Fibroblast of pulmonary artery (primary cell): ENCODE measurements around the gene FCHO2.

ENCODE experiments used
- DNase-seq: peaks from one replicate; pipeline ENCODE4 v3.0.0-alpha.2; 2010; ENCODE audit warnings: low read depth
- H3K4me3 ChIP-seq: replicated peaks from 2 replicates; pipeline ENCODE4 v1.5.1; 2011; ENCODE audit warnings: low read depth, mild to moderate bottlenecking, control low read depth, low read length, moderate library complexity
- CTCF ChIP-seq: IDR thresholded peaks from 2 replicates; pipeline ENCODE4 v1.5.1; 2011; ENCODE audit warnings: mild to moderate bottlenecking, control low read depth, low read length, inconsistent platforms; ENCODE audit errors: missing control alignments

FCHO2 gene

GRCh38 chr5:73122875-73123810 lies 167.3 kb downstream of the FCHO2 start:
- no peak for TF ChIP-seq CTCF
- H3K4me3 ChIP-seq: no peak overlapping the region
- peak; percentile 87 for DNase-seq

- H3K4me3 ChIP-seq: no peak overlapping the region
- DNase-seq: no peak
- no peak for TF ChIP-seq CTCF
Measured at GRCh38 chr5:73125289-73125688, 169.4 kb downstream of the FCHO2 start.

DNA sequence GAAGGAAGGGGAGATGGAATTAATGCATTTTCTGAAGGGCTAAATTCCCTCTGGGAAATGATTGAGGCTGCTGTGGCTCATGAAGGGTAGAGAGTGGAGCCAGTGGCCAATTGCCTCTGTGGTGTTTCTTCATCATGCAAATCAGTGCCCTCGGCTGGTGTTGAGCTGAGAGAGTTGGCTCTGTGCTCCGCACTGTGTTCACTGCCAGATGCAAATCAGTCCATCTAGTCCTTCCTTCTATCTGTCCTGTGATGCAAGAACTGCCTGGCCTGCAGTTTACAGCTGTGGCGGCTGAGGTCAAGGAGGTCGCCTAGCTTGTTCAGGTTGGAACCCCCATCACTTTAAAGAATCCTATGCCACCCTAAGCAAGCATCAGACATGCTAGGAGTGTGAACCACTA lies 170.5 kb downstream of the FCHO2 start:
- no peak for DNase-seq
- H3K4me3 ChIP-seq: no peak overlapping the region
- TF ChIP-seq CTCF: no peak

DNA sequence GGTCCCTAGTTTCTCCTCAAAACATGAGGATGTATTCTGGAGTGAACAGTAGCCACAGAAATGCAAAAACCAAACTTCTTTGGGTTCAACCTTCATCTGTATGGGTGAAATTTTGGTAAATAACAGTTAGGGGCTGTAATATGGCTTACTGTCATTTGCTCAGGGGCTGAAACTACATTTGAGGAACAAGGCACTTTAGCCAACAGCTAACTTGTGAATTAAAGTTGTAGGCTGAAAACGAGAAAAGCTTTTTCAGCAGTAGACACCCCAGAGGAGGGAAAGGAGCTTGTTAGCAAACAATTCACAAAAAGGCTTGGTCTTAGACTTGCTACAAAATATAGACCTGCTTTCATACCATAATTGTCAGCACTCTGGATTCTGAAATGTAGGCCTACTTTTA lies 171.1 kb downstream of the FCHO2 start:
- DNase-seq: no peak
- TF ChIP-seq CTCF: no peak

GRCh38 chr5:73129143-73129542 lies 173.3 kb downstream of the FCHO2 start:
- no peak overlapping the region for H3K4me3 ChIP-seq
- DNase-seq: no peak
- TF ChIP-seq CTCF: no peak

More for the DNA sequence above, 171.1 kb downstream of the FCHO2 start:
- H3K4me3 ChIP-seq: no peak overlapping the region

DNA sequence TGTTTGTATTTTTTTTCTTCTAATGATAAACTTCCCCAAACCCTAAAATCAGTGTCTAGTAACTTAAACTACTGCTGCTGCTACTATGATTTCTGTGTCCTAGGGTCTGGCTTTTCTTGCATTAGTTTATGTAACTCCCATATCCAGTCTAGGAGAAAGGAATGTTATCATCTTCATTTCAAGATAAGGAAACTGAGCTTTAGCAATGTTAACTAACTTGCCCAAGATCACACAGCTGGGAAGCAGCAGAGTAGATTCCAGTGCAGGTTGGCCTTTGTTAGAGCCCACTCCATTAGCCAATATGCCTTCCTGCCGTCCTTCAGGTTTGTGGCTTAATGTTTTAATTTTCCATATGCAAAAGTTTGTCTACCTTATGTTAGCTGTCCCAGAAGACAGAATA lies 175.0 kb downstream of the FCHO2 start:
- DNase-seq: no peak
- no peak overlapping the region for H3K4me3 ChIP-seq
- no peak for TF ChIP-seq CTCF
